T1000 (cell line): ENCODE results near the gene NLRP6.
"Not testable (repeated sequence)": the region's sequence is repeated elsewhere in the genome, so short reads cannot be mapped to it uniquely, and the experiment has no call there.

Experiments
- DNase-seq: peaks from one replicate; lab custom pipeline; 2025; ENCODE audit warnings: mixed read lengths; lab: John Stamatoyannopoulos, UW

Gene NLRP6

GRCh38 chr11:308740-309665 is 30.8 kb downstream of the NLRP6 start:
- DNase-seq = not testable (repeated sequence)

GRCh38 chr11:309979-310572 is 31.9 kb downstream of the NLRP6 start:
- not testable (repeated sequence) for DNase-seq

GRCh38 chr11:311013-311748 is 33.0 kb downstream of the NLRP6 start:
- not testable (repeated sequence) for DNase-seq

- DNase-seq = no peak
Measured at GRCh38 chr11:312092-312816, 34.0 kb downstream of the NLRP6 start.

- DNase-seq = no peak
Measured at GRCh38 chr11:313304-313786, 35.1 kb downstream of the NLRP6 start.

GRCh38 chr11:313787-314553 is 35.8 kb downstream of the NLRP6 start, which contains the start of gene IFITM1:
Gene IFITM1, plus strand, starts transcription at chr11:314040. Its CDS starts 131 bp downstream, at chr11:314171.
- DNase-seq = no peak

- not testable (repeated sequence) for DNase-seq
Measured at GRCh38 chr11:314554-314875, 36.3 kb downstream of the NLRP6 start.

GRCh38 chr11:315051-315481 is 36.9 kb downstream of the NLRP6 start:
- no peak for DNase-seq

GRCh38 chr11:315516-315994 is 37.3 kb downstream of the NLRP6 start:
- DNase-seq = no peak

GRCh38 chr11:316031-316701 is 38.0 kb downstream of the NLRP6 start:
- no peak for DNase-seq

- DNase-seq = no peak
Measured at GRCh38 chr11:316891-317301, 38.7 kb downstream of the NLRP6 start.

- not testable (repeated sequence) for DNase-seq
Measured at GRCh38 chr11:317668-318404, 39.6 kb downstream of the NLRP6 start.

- not testable (repeated sequence) for DNase-seq
Measured at GRCh38 chr11:318405-319120, 40.4 kb downstream of the NLRP6 start.

- not testable (repeated sequence) for DNase-seq
Measured at GRCh38 chr11:319121-319887, 41.1 kb downstream of the NLRP6 start.

- DNase-seq = not testable (repeated sequence)
Measured at GRCh38 chr11:319888-320273, 41.7 kb downstream of the NLRP6 start.

- no peak for DNase-seq
Measured at GRCh38 chr11:324156-324555, 45.9 kb downstream of the NLRP6 start.

GRCh38 chr11:324593-325517 is 46.6 kb downstream of the NLRP6 start:
- DNase-seq = not testable (repeated sequence)
